ENCODE measurements around the gene INPP5A. TPM values are rescaled to one million over a fixed set of nuclear protein-coding genes. Genes with fewer than 3 reads are reported as not detected.
"Not testable (repeated sequence)": the region's sequence is repeated elsewhere in the genome, so short reads cannot be mapped to it uniquely, and the experiment has no call there.

INPP5A gene
- total and polyA plus RNA-seq, 5 donors, result 60.0 to 116 (median 97.8) TPM

- Histone ChIP-seq H3K27me3 (ENCODE audit: control insufficient read depth, insufficient read depth) (no peaks in the 10 kb centered on the region), H3K4me1 (ENCODE audit: control insufficient read depth, insufficient read depth, low read length) (no peaks in the 10 kb centered on the region), H3K9me3 (ENCODE audit: control insufficient read depth, low read length) (no peaks in the 10 kb centered on the region), H3K4me3 (ENCODE audit: low read length) (no peak overlapping the region), H3K27ac (ENCODE audit: low read length) (no peak overlapping the region)
- DNase-seq, result no peak
- intact Hi-C loops (cut with DNase I), result no loop called here
- no peak for ATAC-seq
- 97% methylated on average over 11 of the region's 11 CpGs for WGBS
These were observed 223.9 kb downstream of the INPP5A start for GRCh38 chr10:132761395-132762060.

GRCh38 chr10:132762267-132762666, 224.7 kb downstream of the INPP5A start:
- Histone ChIP-seq H3K4me1 (ENCODE audit: control insufficient read depth, insufficient read depth, low read length) (no peaks in the 10 kb centered on the region), H3K4me3 (ENCODE audit: low read length) (no peak overlapping the region), H3K27ac (ENCODE audit: low read length) (no peak overlapping the region), H3K27me3 (ENCODE audit: control insufficient read depth, insufficient read depth) (no peaks in the 10 kb centered on the region), H3K9me3 (ENCODE audit: control insufficient read depth, low read length) (no peaks in the 10 kb centered on the region)
- ATAC-seq (no peak), DNase-seq (no peak)
- intact Hi-C loops (cut with DNase I), result no loop called here
- 88% methylated on average over 6 of the region's 6 CpGs for WGBS

- DNase-seq, result no peak
- Histone ChIP-seq H3K4me3 (ENCODE audit: low read length) (no peak overlapping the region), H3K4me1 (ENCODE audit: control insufficient read depth, insufficient read depth, low read length) (no peaks in the 10 kb centered on the region), H3K9me3 (ENCODE audit: control insufficient read depth, low read length) (no peaks in the 10 kb centered on the region), H3K27ac (ENCODE audit: low read length) (no peak overlapping the region), H3K27me3 (ENCODE audit: control insufficient read depth, insufficient read depth) (no peaks in the 10 kb centered on the region)
- ATAC-seq, result no peak
- intact Hi-C loops (cut with DNase I), result no loop called here
- WGBS, result 95% methylated on average over 5 of the region's 5 CpGs
These were observed 226.0 kb downstream of the INPP5A start for GRCh38 chr10:132763545-132763944.

GRCh38 chr10:132764108-132764507, 226.5 kb downstream of the INPP5A start:
- intact Hi-C loops (cut with DNase I), result no loop called here
- Histone ChIP-seq H3K9me3 (ENCODE audit: control insufficient read depth, low read length) (no peaks in the 10 kb centered on the region), H3K27ac (ENCODE audit: low read length) (no peak overlapping the region), H3K27me3 (ENCODE audit: control insufficient read depth, insufficient read depth) (no peaks in the 10 kb centered on the region), H3K4me3 (ENCODE audit: low read length) (no peak overlapping the region), H3K4me1 (ENCODE audit: control insufficient read depth, insufficient read depth, low read length) (no peaks in the 10 kb centered on the region)
- ATAC-seq (no peak), DNase-seq (no peak)
- 89% methylated on average over 11 of the region's 11 CpGs for WGBS

- WGBS, result 90% methylated on average over 11 of the region's 11 CpGs
- Histone ChIP-seq H3K4me1 (ENCODE audit: control insufficient read depth, insufficient read depth, low read length) (no peaks in the 10 kb centered on the region), H3K27me3 (ENCODE audit: control insufficient read depth, insufficient read depth) (no peaks in the 10 kb centered on the region), H3K4me3 (ENCODE audit: low read length) (no peak overlapping the region), H3K9me3 (ENCODE audit: control insufficient read depth, low read length) (no peaks in the 10 kb centered on the region), H3K27ac (ENCODE audit: low read length) (no peak overlapping the region)
- no peak for ATAC-seq
- intact Hi-C loops (cut with DNase I), result no loop called here
- no peak for DNase-seq
These were observed 227.8 kb downstream of the INPP5A start for GRCh38 chr10:132765435-132765834.

- DNase-seq (no peak), ATAC-seq (no peak)
- Histone ChIP-seq H3K4me3 (ENCODE audit: low read length) (no peak overlapping the region), H3K4me1 (ENCODE audit: control insufficient read depth, insufficient read depth, low read length) (no peaks in the 10 kb centered on the region), H3K9me3 (ENCODE audit: control insufficient read depth, low read length) (no peaks in the 10 kb centered on the region), H3K27ac (ENCODE audit: low read length) (no peak overlapping the region), H3K27me3 (ENCODE audit: control insufficient read depth, insufficient read depth) (no peaks in the 10 kb centered on the region)
- intact Hi-C loops (cut with DNase I), result no loop called here
- WGBS, result 96% methylated on average over 13 of the region's 13 CpGs
These were observed 228.7 kb downstream of the INPP5A start for GRCh38 chr10:132766291-132766690.

GRCh38 chr10:132768346-132769248, 231.0 kb downstream of the INPP5A start:
- intact Hi-C loops (cut with DNase I), result no loop called here
- ATAC-seq (no peak), DNase-seq (no peak)
- WGBS, result 98% methylated on average over 41 of the region's 41 CpGs
- no peak overlapping the region for H3K4me3 ChIP-seq (ENCODE audit: low read length)
- no peaks in the 10 kb centered on the region for H3K9me3 ChIP-seq (ENCODE audit: control insufficient read depth, low read length)
- no peaks in the 10 kb centered on the region for H3K4me1 ChIP-seq (ENCODE audit: control insufficient read depth, insufficient read depth, low read length)
- no peak overlapping the region for H3K27ac ChIP-seq (ENCODE audit: low read length)
- H3K27me3 ChIP-seq (ENCODE audit: control insufficient read depth, insufficient read depth), result no peaks in the 10 kb centered on the region

GRCh38 chr10:132770061-132771021, 232.8 kb downstream of the INPP5A start:
- intact Hi-C loops (cut with DNase I), result no loop called here
- DNase-seq (no peak), ATAC-seq (no peak)
- Histone ChIP-seq H3K9me3 (ENCODE audit: control insufficient read depth, low read length) (no peaks in the 10 kb centered on the region), H3K27me3 (ENCODE audit: control insufficient read depth, insufficient read depth) (no peaks in the 10 kb centered on the region), H3K4me3 (ENCODE audit: low read length) (no peak overlapping the region), H3K27ac (ENCODE audit: low read length) (no peak overlapping the region), H3K4me1 (ENCODE audit: control insufficient read depth, insufficient read depth, low read length) (no peaks in the 10 kb centered on the region)
- WGBS, result 97% methylated on average over 45 of the region's 45 CpGs

GRCh38 chr10:132772816-132773215, 235.2 kb downstream of the INPP5A start:
- DNase-seq; ATAC-seq; H3K4me1 ChIP-seq (ENCODE audit: control insufficient read depth, insufficient read depth, low read length); H3K9me3 ChIP-seq (ENCODE audit: control insufficient read depth, low read length); H3K27ac ChIP-seq (ENCODE audit: low read length); H3K4me3 ChIP-seq (ENCODE audit: low read length); H3K27me3 ChIP-seq (ENCODE audit: control insufficient read depth, insufficient read depth); intact Hi-C loops (cut with DNase I): not testable (repeated sequence)
- WGBS, result 96% methylated on average over 19 of the region's 25 CpGs

GRCh38 chr10:132774181-132774901, 236.8 kb downstream of the INPP5A start:
- intact Hi-C loops (cut with DNase I), result no loop called here
- no peak for ATAC-seq
- 86% methylated on average over 29 of the region's 29 CpGs for WGBS
- Histone ChIP-seq H3K27me3 (ENCODE audit: control insufficient read depth, insufficient read depth) (no peaks in the 10 kb centered on the region), H3K9me3 (ENCODE audit: control insufficient read depth, low read length) (no peaks in the 10 kb centered on the region), H3K27ac (ENCODE audit: low read length) (no peak overlapping the region), H3K4me3 (ENCODE audit: low read length) (no peak overlapping the region), H3K4me1 (ENCODE audit: control insufficient read depth, insufficient read depth, low read length) (no peaks in the 10 kb centered on the region)
- no peak for DNase-seq
